GM23338 (cell line): ENCODE data around the gene DNAJC13. TPM values are rescaled to one million over a fixed set of nuclear protein-coding genes. Genes with fewer than 3 reads are reported as not detected.

ENCODE experiments used
- CREB1 ChIP-seq: fragments of 250-450 bp; sonication (Bioruptor Pico); IDR thresholded peaks from 2 replicates; pipeline ENCODE4 v1.5.0; 2020; ENCODE audit warnings: low read depth, mild to moderate bottlenecking, moderate library complexity
- CTCF ChIP-seq, 2 experiments: fragments of 200-600 bp in 1 of 2; sonication (generic) in 1 of 2; conservative IDR thresholded peaks; 2 replicates each; pipeline versions ENCODE4 v1.5.1 to v1.6.1; 2016 to 2017; ENCODE audit warnings: antibody characterized with exemption in 2 of 2, low read depth in 2 of 2, mild to moderate bottlenecking in 2 of 2, moderate library complexity in 1 of 2
- ETS1 ChIP-seq: IDR thresholded peaks from 2 replicates; pipeline ENCODE4 v1.6.1; 2016; ENCODE audit warnings: antibody characterized with exemption
- EZH2 ChIP-seq: fragments of 200-600 bp; sonication (generic); IDR thresholded peaks from one replicate; pipeline ENCODE4 v1.8.0; 2017; ENCODE audit warnings: antibody characterized with exemption, mild to moderate bottlenecking, low read depth; ENCODE audit not compliant: unreplicated experiment
- EZH2phosphoT487 ChIP-seq: fragments of 200-600 bp; sonication (generic); IDR thresholded peaks from one replicate; pipeline ENCODE4 v1.8.1; 2018; ENCODE audit warnings: antibody characterized with exemption; ENCODE audit not compliant: unreplicated experiment
- JUNB ChIP-seq: IDR thresholded peaks from one replicate; pipeline ENCODE4 v1.6.1; 2016; ENCODE audit warnings: antibody characterized with exemption; ENCODE audit not compliant: unreplicated experiment
- NANOG ChIP-seq: IDR thresholded peaks from 2 replicates; pipeline ENCODE4 v1.6.1; 2016; ENCODE audit warnings: antibody characterized with exemption, borderline replicate concordance
- POLR2AphosphoS5 ChIP-seq: IDR thresholded peaks from 2 replicates; pipeline ENCODE4 v1.6.1; 2016; ENCODE audit warnings: antibody characterized with exemption, low read depth
- REST ChIP-seq: IDR thresholded peaks from one replicate; pipeline ENCODE4 v1.6.1; 2018; ENCODE audit warnings: antibody characterized with exemption; ENCODE audit not compliant: unreplicated experiment
- STAT1 ChIP-seq: IDR thresholded peaks from one replicate; pipeline ENCODE4 v1.6.1; 2016; ENCODE audit warnings: antibody characterized with exemption; ENCODE audit not compliant: unreplicated experiment
- ZNF114 ChIP-seq: fragments of 250-450 bp; sonication (Bioruptor Pico); IDR thresholded peaks from 2 replicates; pipeline ENCODE4 v1.5.0; 2020; ENCODE audit warnings: mild to moderate bottlenecking, moderate library complexity
- ZNF462 ChIP-seq: fragments of 250-450 bp; sonication (Bioruptor Pico); IDR thresholded peaks from 2 replicates; pipeline ENCODE4 v1.5.0; 2020; ENCODE audit warnings: mild to moderate bottlenecking, moderate library complexity
- polyA plus RNA-seq: library from polyadenylated mRNA; unstranded; fragments of >200 nt; fragmentation: Nextera tagmentation; extraction: Ambion mirVana; gene quantifications from 2 replicates; pipeline ENCODE4 v1.2.1, GENCODE V29; 2016
- total RNA-seq: library from RNA; depleted of rRNA; stranded (reverse); fragments of >200 nt; shearing (Covaris generic); gene quantifications from 2 replicates; pipeline ENCODE4 v1.2.3, GENCODE V29; 2014

Gene DNAJC13
- total and polyA plus RNA-seq, 2 experiments from 2014 or later = 8.3 to 33.6 TPM

- TF ChIP-seq ZNF462 (CRISPR knock-in tag) = no peak
- TF ChIP-seq NANOG = no peak
- TF ChIP-seq POLR2AphosphoS5 = no peak
- no peak for TF ChIP-seq EZH2phosphoT487
- TF ChIP-seq ZNF114 (CRISPR knock-in tag) = no peak
- TF ChIP-seq CTCF (conservative IDR thresholded peaks at IDR 0.05; ENCODE audit: low read depth in 2 of 2) = no peak
- TF ChIP-seq ETS1 = no peak
- TF ChIP-seq JUNB = no peak
- TF ChIP-seq CREB1 (CRISPR knock-in tag) = no peak
- TF ChIP-seq STAT1 = no peak
- no peak for TF ChIP-seq REST
- no peak for TF ChIP-seq EZH2
Measured at GRCh38 chr3:132457286-132457685, 40.0 kb downstream of the DNAJC13 start (continued).
